ENCODE data around the gene CES2.

DNA sequence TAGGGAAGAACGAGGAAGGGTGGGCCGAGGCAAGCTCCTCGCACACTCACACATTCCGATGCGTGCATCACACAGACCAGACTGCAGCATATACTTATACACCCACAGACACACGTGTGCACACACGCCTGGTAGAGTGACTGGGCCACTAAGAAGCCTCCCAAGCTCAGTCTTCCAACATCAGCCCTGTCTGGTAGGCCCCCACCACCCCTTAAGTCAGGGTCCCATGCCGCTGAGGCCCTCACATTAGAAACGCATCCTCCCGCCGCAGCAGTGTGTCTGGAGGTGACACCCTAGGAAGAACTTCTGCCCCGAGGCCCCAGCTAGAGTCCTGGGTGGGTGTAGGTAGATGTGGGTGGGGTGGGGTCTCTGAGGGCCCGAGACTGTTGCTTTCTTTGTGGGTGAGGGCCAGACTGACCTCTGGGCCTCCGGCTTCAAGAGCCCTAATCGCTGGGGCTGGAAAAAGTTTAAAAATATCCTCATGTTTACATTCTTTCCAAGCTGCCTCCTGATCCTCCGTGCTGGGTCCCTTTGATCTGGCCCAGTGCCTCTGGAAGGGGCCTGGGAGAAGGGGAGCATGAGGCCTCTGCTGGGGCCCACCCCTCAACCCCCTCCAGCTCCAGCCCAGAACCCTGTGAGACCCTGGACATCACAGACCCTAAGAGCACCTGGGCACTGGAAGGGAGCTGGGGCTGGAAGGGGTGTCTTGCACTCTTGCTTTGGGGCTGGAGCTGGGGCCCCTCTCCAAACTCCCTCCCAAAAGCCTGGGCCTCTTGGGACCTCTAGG lies 30.3 kb upstream of the CES2 start:
- TF ChIP-seq, protein P1, sequence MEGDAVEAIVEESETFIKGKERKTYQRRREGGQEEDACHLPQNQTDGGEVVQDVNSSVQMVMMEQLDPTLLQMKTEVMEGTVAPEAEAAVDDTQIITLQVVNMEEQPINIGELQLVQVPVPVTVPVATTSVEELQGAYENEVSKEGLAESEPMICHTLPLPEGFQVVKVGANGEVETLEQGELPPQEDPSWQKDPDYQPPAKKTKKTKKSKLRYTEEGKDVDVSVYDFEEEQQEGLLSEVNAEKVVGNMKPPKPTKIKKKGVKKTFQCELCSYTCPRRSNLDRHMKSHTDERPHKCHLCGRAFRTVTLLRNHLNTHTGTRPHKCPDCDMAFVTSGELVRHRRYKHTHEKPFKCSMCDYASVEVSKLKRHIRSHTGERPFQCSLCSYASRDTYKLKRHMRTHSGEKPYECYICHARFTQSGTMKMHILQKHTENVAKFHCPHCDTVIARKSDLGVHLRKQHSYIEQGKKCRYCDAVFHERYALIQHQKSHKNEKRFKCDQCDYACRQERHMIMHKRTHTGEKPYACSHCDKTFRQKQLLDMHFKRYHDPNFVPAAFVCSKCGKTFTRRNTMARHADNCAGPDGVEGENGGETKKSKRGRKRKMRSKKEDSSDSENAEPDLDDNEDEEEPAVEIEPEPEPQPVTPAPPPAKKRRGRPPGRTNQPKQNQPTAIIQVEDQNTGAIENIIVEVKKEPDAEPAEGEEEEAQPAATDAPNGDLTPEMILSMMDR (IDR thresholded peaks at IDR 0.05) = no peak
- TF ChIP-seq POLR2AphosphoS5 (IDR thresholded peaks at IDR 0.05) (no peak), POLR2A (IDR thresholded peaks at IDR 0.05) (no peak)
